Brain microvascular endothelial cell (primary cell): Measurements from ENCODE around the gene DLGAP1.

ENCODE experiments used
- DNase-seq: peaks from one replicate; pipeline ENCODE4 v3.0.0-alpha.2; 2020
- H3K27ac ChIP-seq: fragments of 250-450 bp; sonication (Bioruptor Pico); 2 replicates; pipeline ENCODE4 v1.5.1; 2020; ENCODE audit warnings: mild to moderate bottlenecking, moderate library complexity
- H3K27me3 ChIP-seq: fragments of 250-450 bp; sonication (Bioruptor Pico); replicated peaks from 2 replicates; pipeline ENCODE4 v1.5.1; 2020; ENCODE audit warnings: mild to moderate bottlenecking
- H3K36me3 ChIP-seq: fragments of 250-450 bp; sonication (Bioruptor Pico); replicated peaks from 2 replicates; pipeline ENCODE4 v1.5.1; 2020; ENCODE audit warnings: mild to moderate bottlenecking
- H3K4me3 ChIP-seq: 2 replicates; pipeline ENCODE4 v1.5.1; 2011; ENCODE audit warnings: low read depth, mild to moderate bottlenecking, control low read depth, low read length, moderate library complexity
- CTCF ChIP-seq: IDR thresholded peaks from 2 replicates; pipeline ENCODE4 v1.5.1; 2011; ENCODE audit warnings: low read depth, mild to moderate bottlenecking, moderate library complexity, low read length, control low read depth, inconsistent platforms; ENCODE audit errors: missing control alignments
- in situ Hi-C: cut with HindIII; loops from 2 replicates; pipeline ENCODE4 v1.10.0; 2017; ENCODE audit warnings: low sequenced_read_pairs, low pct_ligation_motif_present

Gene DLGAP1

GRCh38 chr18:4084382-4084900 lies 370.7 kb downstream of the DLGAP1 start:
- Histone ChIP-seq H3K27me3 (no peaks in the 10 kb centered on the region), H3K27ac (no peak overlapping the region), H3K4me3 (no peak overlapping the region), H3K36me3 (no peaks in the 10 kb centered on the region)
- DNase-seq, result no peak
- no peak for TF ChIP-seq CTCF
- in situ Hi-C loops, result no loop called here

GRCh38 chr18:4078246-4078645 lies 376.9 kb downstream of the DLGAP1 start:
- H3K27me3 ChIP-seq, result no peaks in the 10 kb centered on the region
- TF ChIP-seq CTCF, result no peak
- in situ Hi-C loops, result no loop called here
- no peak overlapping the region for H3K27ac ChIP-seq
- H3K36me3 ChIP-seq, result no peaks in the 10 kb centered on the region
- no peak for DNase-seq
- H3K4me3 ChIP-seq, result no peak overlapping the region

DNA sequence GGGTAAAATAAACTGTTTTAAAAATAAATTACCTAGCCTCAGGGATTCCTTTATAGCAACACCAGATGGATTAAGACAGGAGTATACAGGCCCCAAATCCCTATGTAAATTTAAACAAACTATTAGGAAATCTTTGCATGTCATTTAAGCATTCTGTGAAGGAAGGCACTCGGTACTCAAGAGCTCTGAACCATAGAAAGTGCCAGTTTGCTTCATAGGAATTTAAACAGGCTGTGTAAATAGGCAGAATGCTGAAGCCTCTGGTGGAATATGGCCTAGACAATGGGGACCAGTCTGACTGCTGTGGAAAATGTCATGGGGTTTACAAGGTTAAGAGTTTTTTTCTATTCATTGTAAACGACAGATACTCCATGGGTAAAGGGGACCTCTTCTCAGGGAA lies 377.4 kb downstream of the DLGAP1 start:
- Histone ChIP-seq H3K4me3 (no peak overlapping the region), H3K27ac (no peak overlapping the region), H3K27me3 (no peaks in the 10 kb centered on the region), H3K36me3 (no peaks in the 10 kb centered on the region)
- TF ChIP-seq CTCF, result no peak
- no peak for DNase-seq
- in situ Hi-C loops, result no loop called here

GRCh38 chr18:4077204-4077603 lies 377.9 kb downstream of the DLGAP1 start:
- no peak for DNase-seq
- no peak overlapping the region for H3K27ac ChIP-seq
- in situ Hi-C loops, result no loop called here
- TF ChIP-seq CTCF, result no peak
- no peaks in the 10 kb centered on the region for H3K36me3 ChIP-seq
- no peak overlapping the region for H3K4me3 ChIP-seq
- H3K27me3 ChIP-seq, result no peaks in the 10 kb centered on the region

DNA sequence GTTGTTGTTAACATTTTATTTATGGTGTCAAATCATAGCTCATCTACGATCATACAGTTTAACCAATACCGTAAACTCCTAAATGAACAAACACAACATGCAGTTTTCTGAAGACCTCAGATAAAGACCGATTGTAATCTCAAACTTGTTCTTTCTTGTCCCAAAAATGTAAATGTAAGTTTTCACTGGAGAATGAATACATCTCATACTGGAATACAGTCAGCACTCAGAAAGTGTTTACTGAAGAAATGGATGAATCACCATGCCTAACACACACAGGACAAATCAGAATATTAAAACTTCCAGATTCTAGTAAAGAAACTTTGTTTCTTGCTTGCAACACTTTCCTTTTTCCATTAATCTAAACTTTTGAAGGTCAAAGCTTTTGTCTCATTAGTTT lies 380.5 kb downstream of the DLGAP1 start:
- H3K36me3 ChIP-seq, result no peaks in the 10 kb centered on the region
- H3K27ac ChIP-seq, result no peak overlapping the region
- in situ Hi-C loops, result no loop called here
- TF ChIP-seq CTCF, result no peak
- no peaks in the 10 kb centered on the region for H3K27me3 ChIP-seq
- no peak overlapping the region for H3K4me3 ChIP-seq
- DNase-seq, result no peak

DNA sequence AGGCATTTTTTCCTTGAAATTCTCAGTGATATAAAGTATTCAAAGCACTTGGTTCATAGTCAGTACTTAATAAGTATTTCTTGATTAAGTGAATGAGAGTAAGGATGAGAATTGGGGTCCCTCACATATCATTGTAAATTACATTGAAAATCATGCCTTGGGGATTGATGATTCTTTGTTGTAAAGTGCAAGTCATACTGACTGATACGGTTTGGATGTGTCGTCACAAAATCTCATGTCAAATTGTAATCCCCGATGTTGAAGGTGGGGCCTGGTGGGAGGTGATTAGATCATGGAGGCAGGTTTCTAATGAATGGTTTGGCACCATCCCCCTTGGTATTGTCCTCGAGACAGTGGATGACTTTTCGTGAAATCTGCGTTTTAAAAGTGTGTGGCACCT lies 385.9 kb downstream of the DLGAP1 start:
- Histone ChIP-seq H3K4me3 (no peak overlapping the region), H3K27ac (no peak overlapping the region), H3K27me3 (no peaks in the 10 kb centered on the region), H3K36me3 (no peaks in the 10 kb centered on the region)
- TF ChIP-seq CTCF, result no peak
- no peak for DNase-seq
- in situ Hi-C loops, result no loop called here
